SU-DHL-6 (cell line): Measurements from ENCODE around the gene TTBK2.

Experiments
- EZH2phosphoT487 ChIP-seq: fragments of 200-600 bp; sonication (generic), shearing (Covaris generic); conservative IDR thresholded peaks from 2 replicates; pipeline ENCODE4 v1.6.1; 2018; ENCODE audit warnings: mild to moderate bottlenecking, antibody characterized with exemption, low read length, moderate library complexity, mixed read lengths
- TF ChIP-seq, protein P1 (sequence below): fragments of 200-600 bp; sonication (generic); IDR thresholded peaks from one replicate; pipeline ENCODE4 v1.5.1; 2017; ENCODE audit warnings: antibody characterized with exemption, mild to moderate bottlenecking, low read length, moderate library complexity; ENCODE audit not compliant: insufficient read depth, poor library complexity, severe bottlenecking

DNA sequence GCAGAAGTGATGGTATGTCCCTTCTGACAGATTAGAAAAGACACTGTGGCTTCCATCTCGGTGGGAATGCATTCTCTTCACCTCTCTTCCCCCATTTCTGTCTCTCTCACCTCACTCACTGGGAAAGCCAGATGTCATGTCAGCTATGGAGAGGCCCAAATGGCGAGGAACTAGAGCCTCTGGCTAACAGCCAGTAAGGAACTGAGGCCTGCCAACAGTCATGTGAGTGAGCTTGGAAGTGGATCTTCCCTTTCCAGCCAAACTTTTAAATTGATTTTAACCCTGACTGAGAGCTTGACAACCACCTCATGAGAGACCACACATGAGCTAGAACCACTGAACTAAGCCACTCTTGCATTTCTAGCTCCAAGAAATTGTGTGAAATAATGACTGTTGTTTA is 148.4 kb downstream of the TTBK2 start:
- TF ChIP-seq, protein P1, sequence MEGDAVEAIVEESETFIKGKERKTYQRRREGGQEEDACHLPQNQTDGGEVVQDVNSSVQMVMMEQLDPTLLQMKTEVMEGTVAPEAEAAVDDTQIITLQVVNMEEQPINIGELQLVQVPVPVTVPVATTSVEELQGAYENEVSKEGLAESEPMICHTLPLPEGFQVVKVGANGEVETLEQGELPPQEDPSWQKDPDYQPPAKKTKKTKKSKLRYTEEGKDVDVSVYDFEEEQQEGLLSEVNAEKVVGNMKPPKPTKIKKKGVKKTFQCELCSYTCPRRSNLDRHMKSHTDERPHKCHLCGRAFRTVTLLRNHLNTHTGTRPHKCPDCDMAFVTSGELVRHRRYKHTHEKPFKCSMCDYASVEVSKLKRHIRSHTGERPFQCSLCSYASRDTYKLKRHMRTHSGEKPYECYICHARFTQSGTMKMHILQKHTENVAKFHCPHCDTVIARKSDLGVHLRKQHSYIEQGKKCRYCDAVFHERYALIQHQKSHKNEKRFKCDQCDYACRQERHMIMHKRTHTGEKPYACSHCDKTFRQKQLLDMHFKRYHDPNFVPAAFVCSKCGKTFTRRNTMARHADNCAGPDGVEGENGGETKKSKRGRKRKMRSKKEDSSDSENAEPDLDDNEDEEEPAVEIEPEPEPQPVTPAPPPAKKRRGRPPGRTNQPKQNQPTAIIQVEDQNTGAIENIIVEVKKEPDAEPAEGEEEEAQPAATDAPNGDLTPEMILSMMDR = no peak
- no peak for TF ChIP-seq EZH2phosphoT487
